Kasumi-1 (cell line): Measurements from ENCODE around the gene CSTF2T.

ENCODE experiments used
- DNase-seq, 2 experiments: peaks; one replicate each; lab custom pipeline; 2025; lab: John Stamatoyannopoulos, UW

CSTF2T gene

DNA sequence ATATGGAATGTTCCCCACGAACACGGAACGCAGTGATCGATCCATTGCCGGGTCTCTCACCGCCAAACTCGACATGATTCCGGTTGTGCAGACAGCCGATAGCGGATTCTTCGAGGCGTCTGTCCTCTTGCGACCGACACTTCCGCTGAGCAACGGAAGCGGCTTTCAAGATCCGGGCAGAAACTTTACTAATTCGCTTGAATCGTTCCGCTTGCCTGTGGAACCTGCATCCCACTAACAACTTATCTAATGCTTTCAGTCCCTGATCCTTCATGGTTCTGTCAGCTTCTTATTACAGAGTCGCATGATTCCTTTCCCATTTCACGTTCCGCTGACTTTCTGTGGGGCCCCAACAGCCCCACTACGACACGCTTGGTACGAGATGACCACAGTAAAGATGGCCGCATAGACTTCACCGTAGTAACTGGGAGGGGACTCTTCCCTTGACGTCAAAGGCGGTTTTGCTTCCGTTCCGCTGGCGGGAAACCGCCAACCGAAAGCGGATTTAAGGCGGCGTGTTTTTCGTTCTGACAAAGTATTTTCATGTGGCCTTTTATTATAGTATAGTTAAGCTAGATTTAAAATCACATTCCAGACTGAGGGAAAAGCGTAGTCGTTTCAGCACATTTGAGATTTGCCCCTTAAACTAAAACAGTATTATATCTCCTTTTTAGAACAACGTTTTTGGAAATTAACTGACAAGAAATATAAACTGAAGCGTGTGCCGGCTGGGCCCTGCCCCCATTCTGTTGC is at the start of gene CSTF2T:
TSS of gene CSTF2T (minus strand) at position 121 of the 753 bp plus-strand sequence. CDS start at position 75, 46 bp downstream.
- peak; percentile 94 to 97 for DNase-seq

GRCh38 chr10:51748959-51749358 is 49.6 kb upstream of the CSTF2T start:
- DNase-seq = no peak

- no peak for DNase-seq
Observed at GRCh38 chr10:51747216-51747615, 47.8 kb upstream of the CSTF2T start.

GRCh38 chr10:51745397-51745796 is 46.0 kb upstream of the CSTF2T start:
- no peak for DNase-seq

GRCh38 chr10:51744235-51745000 is 45.0 kb upstream of the CSTF2T start:
- DNase-seq = no peak

- no peak for DNase-seq
Observed at GRCh38 chr10:51743146-51743545, 43.8 kb upstream of the CSTF2T start.

DNA sequence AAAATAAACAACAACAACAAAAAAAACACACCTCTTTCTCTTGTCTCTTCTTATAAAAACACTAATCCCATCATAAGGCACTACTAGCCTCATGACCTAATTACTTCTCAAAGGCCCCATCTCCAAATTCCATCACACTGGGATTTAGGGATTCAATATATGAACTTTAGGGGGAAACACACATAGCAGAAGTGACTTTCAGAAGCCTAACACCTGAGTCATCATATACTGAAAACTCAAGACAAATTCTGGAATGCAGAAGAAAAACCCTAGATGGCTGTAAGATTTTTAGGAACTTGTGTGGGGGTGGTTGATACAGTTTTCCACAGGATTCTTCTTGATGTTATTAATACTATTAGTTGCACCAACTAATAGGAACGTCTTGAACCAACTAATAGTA is 33.7 kb upstream of the CSTF2T start:
- no peak for DNase-seq

GRCh38 chr10:51729822-51730555 is 30.6 kb upstream of the CSTF2T start:
- no peak for DNase-seq

DNA sequence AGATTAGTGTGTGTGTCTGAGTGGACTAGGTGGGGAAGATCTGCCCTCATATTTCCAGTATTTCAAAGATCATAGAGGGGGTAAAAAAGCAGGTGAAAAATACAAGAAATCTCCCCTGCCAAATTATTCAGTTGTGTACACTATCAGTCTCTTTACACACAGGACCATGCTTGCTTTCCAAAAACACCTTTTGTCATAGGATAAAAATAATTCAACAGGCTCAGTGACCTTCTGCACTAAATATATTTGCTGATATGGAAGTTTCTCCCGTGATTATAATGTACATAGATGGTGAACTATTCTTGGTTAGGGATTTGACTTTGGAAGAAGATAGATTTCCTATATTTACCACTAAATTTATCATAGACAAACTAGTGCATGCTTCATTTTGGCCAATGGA is 24.6 kb upstream of the CSTF2T start:
- DNase-seq = no peak

DNA sequence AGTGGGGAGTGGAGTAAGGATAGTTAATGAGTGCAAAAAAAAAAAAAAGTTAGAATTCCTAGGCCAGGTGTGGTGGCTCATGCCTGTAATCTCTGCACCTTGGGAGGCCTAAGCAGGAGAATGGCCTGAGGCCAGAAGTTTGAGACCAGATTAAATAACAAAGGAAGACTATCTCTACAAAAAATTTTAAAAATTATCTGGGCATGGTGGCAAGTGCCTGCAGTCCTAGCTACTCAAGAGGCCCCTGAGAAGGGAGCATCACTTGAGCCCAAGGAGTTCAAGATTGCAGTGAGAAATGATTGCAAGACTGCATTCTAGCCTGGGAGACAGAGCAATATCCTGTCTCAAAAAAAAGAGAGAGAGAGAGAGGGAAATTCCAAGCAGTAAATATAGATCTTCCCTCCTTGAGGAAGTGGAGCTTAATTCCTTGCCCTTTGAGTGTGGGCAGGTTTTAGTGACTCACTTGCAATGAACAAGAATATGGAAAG is 19.5 kb upstream of the CSTF2T start:
- no peak for DNase-seq

GRCh38 chr10:51716981-51717380 is 17.6 kb upstream of the CSTF2T start:
- DNase-seq = no peak

- no peak for DNase-seq
Observed at GRCh38 chr10:51711519-51711891, 12.1 kb upstream of the CSTF2T start.

DNA sequence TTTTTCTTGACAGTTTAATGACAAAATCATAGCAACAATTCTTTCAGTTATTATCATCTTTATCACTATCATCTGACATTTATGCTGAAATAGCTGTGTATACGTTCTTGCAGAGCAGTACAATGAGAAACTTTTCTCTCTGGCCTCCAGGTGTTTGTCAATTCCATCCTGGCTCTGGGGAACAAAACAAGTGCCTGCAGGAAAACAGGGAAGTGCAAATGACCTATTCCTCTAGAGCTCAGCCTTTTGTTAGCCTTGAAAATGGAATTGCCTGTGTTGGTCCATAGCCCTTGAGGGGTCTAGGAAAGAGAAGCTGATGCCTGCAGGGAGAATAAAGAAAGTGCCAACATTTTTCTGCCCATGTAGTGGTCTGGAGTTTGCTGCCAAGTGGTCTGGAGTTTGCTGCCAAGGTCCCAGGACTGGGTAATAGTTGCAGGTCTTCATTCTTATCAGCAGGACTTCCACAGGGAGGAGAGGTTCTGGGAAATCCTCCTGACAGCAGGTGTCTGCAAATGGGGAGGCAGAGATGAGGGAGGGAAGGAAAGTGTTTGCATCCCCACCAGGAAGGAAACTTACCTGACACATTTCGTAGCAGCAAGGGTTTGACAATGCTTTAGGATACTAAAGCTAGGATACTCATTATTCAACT is 10.1 kb upstream of the CSTF2T start:
- DNase-seq = no peak

DNA sequence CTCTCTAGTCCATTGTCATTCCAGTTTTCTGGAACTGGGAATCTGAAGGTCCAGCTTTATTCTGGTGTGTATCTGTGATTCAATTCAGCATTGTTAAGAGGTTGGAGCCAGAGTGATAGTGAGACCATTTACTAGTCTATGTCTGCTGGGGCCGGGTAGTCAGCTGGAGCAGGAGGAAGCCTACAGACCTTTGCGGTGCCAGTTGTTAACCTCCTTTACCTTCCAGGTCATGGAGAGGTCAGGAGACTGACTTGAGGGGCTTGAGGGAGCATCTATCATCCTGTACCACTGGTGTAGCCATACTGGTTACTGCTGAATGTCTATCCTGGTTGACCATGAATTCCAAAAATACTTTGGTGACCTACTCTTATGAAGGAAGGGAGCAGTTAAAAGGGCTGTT is 9.2 kb upstream of the CSTF2T start:
- DNase-seq = no peak

DNA sequence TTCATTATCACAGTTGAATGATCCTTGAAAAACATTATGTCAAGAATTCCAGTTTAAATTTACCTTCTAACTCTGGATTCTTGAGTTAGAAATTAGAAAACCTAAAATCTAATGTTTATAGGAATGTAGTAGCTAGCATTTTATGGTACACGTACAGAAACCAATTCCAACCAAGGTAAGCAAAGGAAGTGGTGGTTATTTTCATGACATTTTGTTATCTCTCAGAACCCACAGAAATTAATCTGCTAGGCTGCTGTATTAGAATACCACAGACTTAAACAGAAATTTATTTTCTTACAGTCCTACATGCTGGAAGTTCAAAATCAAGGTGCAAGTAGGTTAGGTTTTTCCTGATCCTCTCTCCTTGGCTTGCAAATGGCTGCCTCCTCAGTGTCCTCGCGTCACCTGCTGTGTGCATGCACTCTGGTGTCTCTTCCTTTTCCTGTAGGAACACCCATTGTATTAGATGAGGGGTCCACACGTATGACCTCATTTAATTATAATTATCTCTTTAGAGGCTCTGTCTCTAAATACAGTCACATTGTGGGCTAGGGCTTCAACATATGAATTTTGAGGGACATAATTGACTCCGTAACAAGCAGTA is 8.5 kb upstream of the CSTF2T start:
- no peak for DNase-seq

GRCh38 chr10:51707392-51707791 is 8.0 kb upstream of the CSTF2T start:
- DNase-seq = no peak

- no peak for DNase-seq
Observed at GRCh38 chr10:51706225-51706624, 6.8 kb upstream of the CSTF2T start.

- DNase-seq = no peak
Observed at GRCh38 chr10:51705774-51706173, 6.4 kb upstream of the CSTF2T start.

GRCh38 chr10:51700228-51700817 is 928 bp upstream of the CSTF2T start:
- no peak for DNase-seq

DNA sequence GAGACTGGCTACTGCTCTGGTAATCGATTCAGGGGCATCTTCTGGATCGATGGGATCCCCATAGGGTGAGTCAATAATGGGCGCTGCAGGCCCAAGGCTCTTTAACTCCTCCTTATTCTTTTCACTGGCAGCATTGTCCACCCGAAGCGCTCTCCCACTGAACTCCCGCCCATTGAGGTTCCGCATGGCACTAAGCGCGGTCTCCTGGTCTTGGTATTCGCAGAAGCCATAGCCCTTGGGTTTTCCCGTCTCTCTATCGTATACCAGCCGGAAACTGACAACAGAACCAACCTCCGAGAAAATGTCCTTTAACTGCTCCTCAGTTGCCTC is 285 bp downstream of the CSTF2T start:
- DNase-seq = no peak

- DNase-seq = no peak
Observed at GRCh38 chr10:51698473-51699063, 827 bp downstream of the CSTF2T start.
